GM19452 (cell line): ENCODE measurements around the gene ARL8A.

Experiments used
- ATAC-seq: cut with Tn5 transposase; IDR thresholded peaks from one replicate; pipeline ENCODE4 v1.9.1; 2021; ENCODE audit not compliant: unreplicated experiment

Gene ARL8A

DNA sequence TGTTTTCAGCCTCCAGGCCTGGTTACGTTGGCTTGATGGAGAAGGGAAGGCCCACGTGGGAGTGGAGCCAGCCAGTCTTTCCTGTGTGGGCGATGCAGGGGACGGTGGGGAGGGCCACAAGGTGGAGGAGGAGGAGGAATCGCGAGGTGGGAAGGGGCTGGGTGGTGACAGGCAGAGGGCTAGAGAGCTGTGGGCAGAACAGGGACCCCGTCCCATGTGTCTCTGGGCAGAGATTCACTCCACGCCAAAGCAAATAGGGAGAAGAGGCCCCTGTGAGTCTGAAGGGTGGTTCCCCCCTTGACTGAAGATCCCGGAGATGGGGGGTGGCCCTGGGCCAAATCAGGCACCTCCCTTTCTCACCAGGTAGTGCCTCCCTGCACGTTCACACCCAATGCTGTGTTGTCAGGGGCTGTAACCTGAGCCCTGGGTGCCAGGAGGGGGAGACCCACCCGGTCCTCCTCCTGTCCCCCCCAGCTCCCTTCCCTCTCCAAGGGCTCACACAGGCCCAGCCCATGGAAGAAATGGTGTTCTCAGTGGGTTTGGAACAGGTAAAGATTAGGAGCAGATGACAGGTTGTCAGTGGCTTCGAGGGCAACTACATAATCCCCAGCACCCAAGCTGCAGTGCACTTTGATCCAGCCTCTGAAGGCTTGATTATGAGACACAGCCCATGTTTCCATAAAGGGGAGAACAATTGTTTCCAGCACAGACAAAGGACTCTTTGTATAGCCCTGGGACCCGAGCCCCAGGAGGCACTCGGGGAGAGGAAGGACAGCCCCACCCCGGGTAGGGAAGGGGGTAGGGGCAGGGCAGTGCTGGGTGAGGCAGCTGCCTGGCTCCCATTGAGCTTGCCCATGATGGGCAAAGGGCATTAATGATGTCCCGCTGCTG is 59.5 kb downstream of the ARL8A start:
- ATAC-seq: no peak
